PC-9 (cell line): ENCODE measurements around the gene ATP5PD. TPM values are rescaled to one million over a fixed set of nuclear protein-coding genes. Genes with fewer than 3 reads are reported as not detected.
A peak's percentile ranks its signal among the peaks of the same experiment; 100 is the strongest.

Source experiments
- BruUV-seq: library from RNA; stranded (reverse); fragments of 400-500 nt; replicated peaks from 2 replicates; lab custom pipeline; 2021; lab: Mats Ljungman, UMichigan
- CTCF ChIA-PET: fragments of 300-600 bp; sonication (Branson Sonifier 250); formaldehyde crosslinking; loops from one replicate; lab custom pipeline; 2022; ENCODE audit warnings: antibody characterized with exemption; lab: Charles Lee
- POLR2A ChIA-PET: fragments of 300-600 bp; sonication (Branson Sonifier 250); formaldehyde crosslinking; loops from one replicate; lab custom pipeline; 2022; ENCODE audit warnings: antibody characterized with exemption; ENCODE audit not compliant: unreplicated experiment; lab: Charles Lee
- DNase-seq, 2 experiments: peaks; one replicate each; pipeline versions ENCODE4 v3.0.0 to v3.0.0-alpha.2; 2015 to 2022; ENCODE audit warnings: mixed read lengths in 1 of 2
- H2AFZ ChIP-seq: fragments of 200-600 bp; sonication (generic); 2 replicates; pipeline ENCODE4 v1.8.1; 2017; ENCODE audit warnings: antibody characterized with exemption
- H3F3A ChIP-seq: fragments of 200-600 bp; sonication (generic); 2 replicates; pipeline ENCODE4 v1.8.1; 2017; ENCODE audit warnings: antibody characterized with exemption, mild to moderate bottlenecking, low read depth; ENCODE audit not compliant: insufficient read depth
- H3K27ac ChIP-seq: fragments of 200-600 bp; sonication (generic); 2 replicates; pipeline ENCODE4 v1.6.1; 2016; ENCODE audit warnings: mixed run types
- H3K27me3 ChIP-seq: fragments of 200-600 bp; sonication (generic); 2 replicates; pipeline ENCODE4 v1.6.1; 2016; ENCODE audit warnings: low read depth, mixed run types; ENCODE audit not compliant: insufficient read depth
- H3K36me3 ChIP-seq: fragments of 200-600 bp; sonication (generic); 2 replicates; pipeline ENCODE4 v1.6.1; 2016; ENCODE audit warnings: low read depth, mixed run types
- H3K4me1 ChIP-seq: fragments of 200-600 bp; sonication (generic); replicated peaks from 2 replicates; pipeline ENCODE4 v1.6.1; 2016; ENCODE audit warnings: mixed run types; ENCODE audit not compliant: insufficient read depth
- H3K4me2 ChIP-seq: fragments of 200-600 bp; sonication (generic); 2 replicates; pipeline ENCODE4 v1.6.1; 2017; ENCODE audit warnings: mixed run types
- H3K4me3 ChIP-seq: fragments of 200-600 bp; sonication (generic); 2 replicates; pipeline ENCODE4 v1.6.1; 2016; ENCODE audit warnings: mixed run types
- H3K79me2 ChIP-seq: fragments of 200-600 bp; sonication (generic); 2 replicates; pipeline ENCODE4 v1.6.1; 2017; ENCODE audit warnings: low read depth, mixed run types
- H3K9me2 ChIP-seq: fragments of 200-600 bp; sonication (generic); 2 replicates; pipeline ENCODE4 v1.8.1; 2017; ENCODE audit warnings: mild to moderate bottlenecking; ENCODE audit not compliant: insufficient read depth
- H3K9me3 ChIP-seq: fragments of 200-600 bp; sonication (generic); 2 replicates; pipeline ENCODE4 v1.8.1; 2016; ENCODE audit warnings: low read depth; ENCODE audit not compliant: insufficient read depth
- H4K20me1 ChIP-seq: fragments of 200-600 bp; sonication (generic); 2 replicates; pipeline ENCODE4 v1.8.1; 2017; ENCODE audit not compliant: insufficient read depth
- CTCF ChIP-seq: fragments of 200-600 bp; sonication (generic); conservative IDR thresholded peaks from 2 replicates; pipeline ENCODE4 v1.6.1; 2017; ENCODE audit warnings: mixed run types, antibody characterized with exemption, mild to moderate bottlenecking, moderate library complexity
- EZH2 ChIP-seq: fragments of 200-600 bp; sonication (generic); IDR thresholded peaks from 2 replicates; pipeline ENCODE4 v1.8.0; 2017; ENCODE audit warnings: antibody characterized with exemption, low read depth
- intact Hi-C: fragments of 100-400 bp; cut with micrococcal nuclease; formaldehyde crosslinking; loops from one replicate; pipeline ENCODE4 v1.10.0; 2022; ENCODE audit not compliant: unreplicated experiment
- total RNA-seq: library from RNA; stranded (reverse); gene quantifications from 2 replicates; pipeline ENCODE4 v1.2.3, GENCODE V29; 2021

The ATP5PD gene
- total RNA-seq, 1 experiment from 2014 or later = 336 TPM

GRCh38 chr17:75088465-75089417 is 42.0 kb upstream of the ATP5PD start:
- no peaks in the 10 kb centered on the region for H3K9me2 ChIP-seq
- ChIA-PET POLR2A (interaction anchor here (0.6 to 1.7 kb wide), 6 partner anchors 10 to 882 kb away, joined by 3 to 14 read pairs (median 8); partner anchors contain the start of gene FDXR), CTCF (interaction anchor here (0.5 to 1.2 kb wide), 5 partner anchors 17 to 428 kb away, joined by 3 to 8 read pairs (median 3); partner anchors contain the start of genes ARMC7 and TSEN54)
- H3K4me3 ChIP-seq = peak overlapping the region; percentile 93
- intact Hi-C loops = no loop called here
- TSS peak; percentile 55 for BruUV-seq
- peak overlapping the region; percentile 91 for H3K27ac ChIP-seq
- TF ChIP-seq CTCF (no peak), EZH2 (no peak)
- H3K27me3 ChIP-seq = no peaks in the 10 kb centered on the region
- H3K36me3 ChIP-seq = no peaks in the 10 kb centered on the region
- H3K4me2 ChIP-seq = peak overlapping the region; percentile 90
- no peak overlapping the region; the same call in 1 of the 2 replicates for H2AFZ ChIP-seq
- peaks cover 82% of the 10 kb centered on the region for H3F3A ChIP-seq
- H4K20me1 ChIP-seq = peaks cover 4% of the 10 kb centered on the region; the same call in 1 of the 2 replicates
- peak; percentile 51 to 78 for DNase-seq
- peaks cover 71% of the 10 kb centered on the region for H3K79me2 ChIP-seq
- no peaks in the 10 kb centered on the region for H3K9me3 ChIP-seq
- peaks cover 84% of the 10 kb centered on the region for H3K4me1 ChIP-seq

DNA sequence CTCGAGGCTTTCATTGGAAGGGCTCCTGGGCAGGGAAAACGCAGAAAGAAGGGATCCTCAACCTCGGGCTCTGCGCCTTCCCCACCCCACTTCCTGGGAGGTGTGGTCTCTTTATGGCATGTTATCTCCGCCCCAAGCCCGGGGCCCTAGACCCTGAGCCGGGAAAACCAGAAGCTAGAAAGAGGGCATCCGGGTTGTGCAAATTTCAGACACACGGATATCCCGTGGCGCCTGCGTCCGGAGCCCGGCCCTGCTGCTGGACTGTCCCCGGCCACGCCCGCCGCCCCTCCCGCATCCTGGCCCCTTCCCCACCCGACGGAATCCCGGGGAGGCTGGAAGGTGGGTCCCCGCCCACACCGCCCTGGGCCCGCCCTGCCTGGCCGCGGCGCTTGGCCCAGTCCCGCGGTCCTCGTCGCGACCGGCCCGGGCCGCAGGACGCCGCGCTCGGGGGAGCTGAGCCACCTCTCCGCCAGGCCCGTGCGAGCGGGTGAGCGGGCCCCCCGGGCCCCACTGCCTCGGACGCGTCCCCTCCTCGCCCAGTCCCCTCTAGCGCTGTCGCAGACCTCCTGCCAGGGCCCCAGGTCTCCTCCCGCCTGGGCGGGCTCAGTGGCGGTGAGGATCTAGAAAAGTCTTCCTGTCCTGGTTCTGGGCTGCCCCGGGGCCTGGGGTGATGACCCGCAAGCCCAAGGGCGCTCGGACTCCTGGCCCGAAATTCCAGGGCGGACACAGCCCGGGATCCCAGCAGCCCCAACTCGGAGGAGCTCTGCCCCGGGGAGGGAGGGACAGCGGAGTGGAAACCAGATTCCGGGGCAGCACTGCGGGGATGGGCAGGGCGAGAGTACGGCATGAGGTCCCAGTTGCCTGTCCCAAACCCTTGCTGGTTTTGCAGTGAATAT is 41.0 kb upstream of the ATP5PD start, which contains the start of gene SLC16A5:
TSS of gene SLC16A5 (plus strand) at position 397 of the 896 bp plus-strand sequence. CDS start 5,683 bp downstream, outside the sequence.
- peaks cover 62% of the 10 kb centered on the region for H3K79me2 ChIP-seq
- H3K4me2 ChIP-seq = peak within 1 kb of the TSS; percentile 90
- peaks cover 84% of the 10 kb centered on the region for H3K4me1 ChIP-seq
- H3K27ac ChIP-seq = peak within 1 kb of the TSS; percentile 91
- no peaks in the 10 kb centered on the region for H3K36me3 ChIP-seq
- DNase-seq = peak; percentile 93 to 98
- H3K9me3 ChIP-seq = no peaks in the 10 kb centered on the region
- peak within 1 kb of the TSS; percentile 72; the same call in 1 of the 2 replicates for H2AFZ ChIP-seq
- ChIA-PET CTCF (interaction anchor here (0.8 to 1.2 kb wide), 2 partner anchors 28 to 126 kb away, joined by 3 to 8 read pairs; no protein-coding TSS in a partner anchor), POLR2A (interaction anchor here (0.6 to 1.7 kb wide), 12 partner anchors 9 to 1551 kb away, joined by 3 to 14 read pairs (median 4); partner anchors contain the start of genes FDXR and JPT1)
- H4K20me1 ChIP-seq = peaks cover 4% of the 10 kb centered on the region; the same call in 1 of the 2 replicates
- no TSS peak for BruUV-seq
- no peak for TF ChIP-seq CTCF
- no peaks in the 10 kb centered on the region for H3K9me2 ChIP-seq
- H3K27me3 ChIP-seq = no peaks in the 10 kb centered on the region
- peaks cover 82% of the 10 kb centered on the region for H3F3A ChIP-seq
- H3K4me3 ChIP-seq = peak within 1 kb of the TSS; percentile 93
- intact Hi-C loops = no loop called here
